ENCODE measurements around the gene DCDC1.

GRCh38 chr11:31355131-31355530 lies 14.4 kb downstream of the DCDC1 start:
- TF ChIP-seq CTCF (IDR thresholded peaks at IDR 0.05 in 2 of 3, conservative IDR thresholded peaks at IDR 0.05 in 1 of 3; ENCODE audit: insufficient read depth in 2 of 3, low read depth in 1 of 3, low read length in 3 of 3): no peak
- TF ChIP-seq VEZF1 (CRISPR knock-in tag; IDR thresholded peaks at IDR 0.05): no peak
- no peak for TF ChIP-seq SMARCC2 (IDR thresholded peaks at IDR 0.05; ENCODE audit: low read depth)
- TF ChIP-seq FIP1L1 (IDR thresholded peaks at IDR 0.05; ENCODE audit: low read depth, low read length, poor library complexity, severe bottlenecking): no peak
- TF ChIP-seq ELF4 (CRISPR knock-in tag; IDR thresholded peaks at IDR 0.05): no peak

Measured in K562 (cell line).